ENCODE data around the gene FGD5. TPM values are rescaled to one million over a fixed set of nuclear protein-coding genes. Genes with fewer than 3 reads are reported as not detected.

Gene FGD5
- polyA plus RNA-seq, 3 donors, result 0.03 TPM; not detected in 2

GRCh38 chr3:14792691-14793121 lies 26.1 kb upstream of the FGD5 start:
- H3K9ac ChIP-seq (ENCODE audit: insufficient read depth, low read length, poor library complexity, severe bottlenecking), result no peak overlapping the region
- no peaks in the 10 kb centered on the region for H3K9me3 ChIP-seq (replicated peaks in 1 of 2; ENCODE audit: control insufficient read depth in 1 of 2, insufficient read depth in 1 of 2, low read length in 2 of 2)
- WGBS (ENCODE audit: insufficient coverage), result 89% methylated on average over 5 of the region's 9 CpGs
- no peaks in the 10 kb centered on the region for H3K79me2 ChIP-seq (ENCODE audit: insufficient read depth, low read length)
- peaks cover 0 to 2% of the 10 kb centered on the region in 2 donors for H3K27me3 ChIP-seq (ENCODE audit: control insufficient read depth in 2 of 2, insufficient read depth in 2 of 2, low read length in 2 of 2)
- TF ChIP-seq, protein P1, sequence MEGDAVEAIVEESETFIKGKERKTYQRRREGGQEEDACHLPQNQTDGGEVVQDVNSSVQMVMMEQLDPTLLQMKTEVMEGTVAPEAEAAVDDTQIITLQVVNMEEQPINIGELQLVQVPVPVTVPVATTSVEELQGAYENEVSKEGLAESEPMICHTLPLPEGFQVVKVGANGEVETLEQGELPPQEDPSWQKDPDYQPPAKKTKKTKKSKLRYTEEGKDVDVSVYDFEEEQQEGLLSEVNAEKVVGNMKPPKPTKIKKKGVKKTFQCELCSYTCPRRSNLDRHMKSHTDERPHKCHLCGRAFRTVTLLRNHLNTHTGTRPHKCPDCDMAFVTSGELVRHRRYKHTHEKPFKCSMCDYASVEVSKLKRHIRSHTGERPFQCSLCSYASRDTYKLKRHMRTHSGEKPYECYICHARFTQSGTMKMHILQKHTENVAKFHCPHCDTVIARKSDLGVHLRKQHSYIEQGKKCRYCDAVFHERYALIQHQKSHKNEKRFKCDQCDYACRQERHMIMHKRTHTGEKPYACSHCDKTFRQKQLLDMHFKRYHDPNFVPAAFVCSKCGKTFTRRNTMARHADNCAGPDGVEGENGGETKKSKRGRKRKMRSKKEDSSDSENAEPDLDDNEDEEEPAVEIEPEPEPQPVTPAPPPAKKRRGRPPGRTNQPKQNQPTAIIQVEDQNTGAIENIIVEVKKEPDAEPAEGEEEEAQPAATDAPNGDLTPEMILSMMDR (IDR thresholded peaks at IDR 0.05), result no peak
- H3K4me1 ChIP-seq (ENCODE audit: control insufficient read depth in 1 of 2, insufficient read depth in 2 of 2, low read length in 2 of 2), result no peaks in the 10 kb centered on the region
- H4K20me1 ChIP-seq (ENCODE audit: insufficient read depth, low read length), result no peaks in the 10 kb centered on the region
- no peak overlapping the region for H3K27ac ChIP-seq (ENCODE audit: low read depth in 1 of 2, low read length in 2 of 2)
- no peak overlapping the region for H2AFZ ChIP-seq (ENCODE audit: insufficient read depth, low read depth, low read length, poor library complexity, severe bottlenecking)
- no peaks in the 10 kb centered on the region for H3K36me3 ChIP-seq (replicated peaks in 1 of 2; ENCODE audit: control insufficient read depth in 1 of 2, insufficient read depth in 2 of 2, low read length in 2 of 2)
- peak overlapping the region in 1 of 7 donors; percentile 4 for H3K27ac Mint-ChIP-seq
- peaks cover 2 to 14% (median 4%) of the 10 kb centered on the region in 3 donors for H3K27me3 Mint-ChIP-seq (ENCODE audit: low read depth in 3 of 3)
- no peaks in the 10 kb centered on the region for H3K36me3 Mint-ChIP-seq
- H3K4me3 ChIP-seq (replicated peaks in 1 of 3; ENCODE audit: low read depth in 2 of 3, low read length in 3 of 3), result no peak overlapping the region
- H3K4me1 Mint-ChIP-seq, result peaks cover 2% of the 10 kb centered on the region
- intact Hi-C loops (cut with micrococcal nuclease), result loop anchor here in 1 of 2 donors (10.0 kb wide), 1 partner anchor 132 kb away; no protein-coding TSS in a partner anchor
- no peak for DNase-seq
- H3K4me2 ChIP-seq (replicated peaks; ENCODE audit: extremely low read depth, low read length, poor library complexity, severe bottlenecking), result no peak overlapping the region
- peak overlapping the region in 1 of 2 donors; percentile 27 for H3K4me3 Mint-ChIP-seq
- H3K9me3 Mint-ChIP-seq, result peaks cover 0 to 2% (median 0%) of the 10 kb centered on the region in 7 donors

GRCh38 chr3:14793126-14793857 lies 25.5 kb upstream of the FGD5 start:
- no peak for DNase-seq
- 66% methylated on average over 10 of the region's 15 CpGs for WGBS (ENCODE audit: insufficient coverage)
- TF ChIP-seq, protein P1 (IDR thresholded peaks at IDR 0.05), result no peak
- H3K27ac Mint-ChIP-seq, result no peak overlapping the region
- Histone ChIP-seq H3K9me3 (replicated peaks in 1 of 2; ENCODE audit: control insufficient read depth in 1 of 2, insufficient read depth in 1 of 2, low read length in 2 of 2) (no peaks in the 10 kb centered on the region), H3K4me1 (ENCODE audit: control insufficient read depth in 1 of 2, insufficient read depth in 2 of 2, low read length in 2 of 2) (no peaks in the 10 kb centered on the region), H3K27me3 (ENCODE audit: control insufficient read depth in 2 of 2, insufficient read depth in 2 of 2, low read length in 2 of 2) (peaks cover 0 to 2% of the 10 kb centered on the region in 2 donors), H3K79me2 (ENCODE audit: insufficient read depth, low read length) (no peaks in the 10 kb centered on the region), H3K4me2 (replicated peaks; ENCODE audit: extremely low read depth, low read length, poor library complexity, severe bottlenecking) (no peak overlapping the region), H3K9ac (ENCODE audit: insufficient read depth, low read length, poor library complexity, severe bottlenecking) (no peak overlapping the region), H3K36me3 (replicated peaks in 1 of 2; ENCODE audit: control insufficient read depth in 1 of 2, insufficient read depth in 2 of 2, low read length in 2 of 2) (no peaks in the 10 kb centered on the region), H3K4me3 (replicated peaks in 1 of 3; ENCODE audit: low read depth in 2 of 3, low read length in 3 of 3) (no peak overlapping the region), H3K27ac (ENCODE audit: low read depth in 1 of 2, low read length in 2 of 2) (no peak overlapping the region), H4K20me1 (ENCODE audit: insufficient read depth, low read length) (no peaks in the 10 kb centered on the region), H2AFZ (ENCODE audit: insufficient read depth, low read depth, low read length, poor library complexity, severe bottlenecking) (no peak overlapping the region)
- no peak overlapping the region for H3K4me3 Mint-ChIP-seq
- intact Hi-C loops (cut with micrococcal nuclease), result loop anchor here in 1 of 2 donors (10.0 kb wide), 1 partner anchor 132 kb away; no protein-coding TSS in a partner anchor
- peaks cover 2% of the 10 kb centered on the region for H3K4me1 Mint-ChIP-seq
- peaks cover 2 to 14% (median 3%) of the 10 kb centered on the region in 3 donors for H3K27me3 Mint-ChIP-seq (ENCODE audit: low read depth in 3 of 3)
- peaks cover 0 to 2% (median 0%) of the 10 kb centered on the region in 7 donors for H3K9me3 Mint-ChIP-seq
- no peaks in the 10 kb centered on the region for H3K36me3 Mint-ChIP-seq
